NOMO-1 treated with DMSO at 0.1 percent for 48 hours (cell line): ENCODE results near the gene CUL2.

Experiments
- DNase-seq: peaks from one replicate; lab custom pipeline; 2025; ENCODE audit not compliant: unreplicated experiment; lab: John Stamatoyannopoulos, UW

CUL2 gene

DNA sequence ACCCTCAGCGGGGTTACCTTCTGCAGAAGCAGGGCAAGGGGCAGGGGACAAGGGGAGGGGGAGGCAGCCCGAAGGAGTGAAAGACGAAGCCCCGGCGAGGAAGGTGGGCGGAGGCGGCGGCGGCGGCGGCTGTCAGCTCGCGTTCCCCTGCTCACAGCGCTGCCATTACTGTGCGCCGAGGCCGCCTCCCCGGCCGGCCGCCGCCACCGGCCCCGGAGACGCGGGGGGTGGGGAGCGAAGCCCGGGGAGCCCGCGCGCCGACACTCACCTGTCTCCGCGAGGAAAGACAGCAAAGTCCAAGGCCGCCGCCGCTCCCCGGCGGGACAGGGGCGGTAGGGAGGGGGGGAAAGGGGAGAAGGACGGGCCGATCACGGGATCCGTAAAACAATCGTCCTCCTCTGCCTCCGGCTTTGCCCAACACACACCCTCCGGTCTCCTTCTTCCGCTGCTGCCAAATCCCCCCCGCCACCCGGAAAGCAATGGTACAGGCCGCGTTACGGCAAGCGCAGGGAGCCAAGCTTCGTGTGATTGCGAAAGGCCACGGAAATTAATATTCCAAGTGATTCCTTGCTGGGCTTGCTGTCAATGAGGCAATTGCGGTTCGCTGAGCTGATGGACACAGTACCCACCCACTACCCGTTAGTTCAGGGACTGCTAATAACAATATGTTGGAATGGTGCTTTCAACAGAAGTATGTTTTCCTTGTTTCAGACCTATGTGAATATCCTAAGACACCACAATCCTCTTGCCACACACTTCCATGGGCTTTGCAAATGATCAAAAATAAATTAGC lies at the start of gene CUL2:
TSS of gene CUL2 (minus strand) at position 180 of the 793 bp plus-strand sequence. CDS start 19,024 bp downstream, outside the sequence.
- peak; percentile 79 for DNase-seq

DNA sequence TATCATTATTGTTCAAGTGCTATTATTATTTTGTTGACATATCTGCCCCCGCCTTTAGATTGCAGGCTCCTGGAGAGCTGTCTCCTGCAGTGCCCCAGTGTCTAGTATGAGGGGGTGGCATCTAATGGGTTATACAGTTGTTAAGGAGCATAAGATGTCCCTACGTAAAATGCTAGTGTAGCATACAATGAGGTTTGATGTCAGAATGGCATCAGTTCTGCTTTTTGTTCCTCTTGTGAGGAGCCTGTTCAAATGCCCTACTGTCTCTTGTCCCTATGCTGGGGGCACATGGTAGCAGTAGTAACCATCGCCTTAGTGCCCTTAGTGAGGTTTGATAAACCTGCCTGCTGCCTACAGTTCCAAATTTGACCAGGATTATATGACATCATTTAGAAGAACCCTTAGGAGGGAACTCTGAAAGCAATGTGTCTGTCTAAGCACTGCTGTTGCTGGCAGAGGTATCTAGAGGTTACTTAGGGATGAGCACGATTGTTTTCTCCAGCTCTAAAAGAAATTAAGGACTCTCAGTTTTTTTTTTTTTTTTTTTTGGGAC lies 46.2 kb upstream of the CUL2 start:
- no peak for DNase-seq

DNA sequence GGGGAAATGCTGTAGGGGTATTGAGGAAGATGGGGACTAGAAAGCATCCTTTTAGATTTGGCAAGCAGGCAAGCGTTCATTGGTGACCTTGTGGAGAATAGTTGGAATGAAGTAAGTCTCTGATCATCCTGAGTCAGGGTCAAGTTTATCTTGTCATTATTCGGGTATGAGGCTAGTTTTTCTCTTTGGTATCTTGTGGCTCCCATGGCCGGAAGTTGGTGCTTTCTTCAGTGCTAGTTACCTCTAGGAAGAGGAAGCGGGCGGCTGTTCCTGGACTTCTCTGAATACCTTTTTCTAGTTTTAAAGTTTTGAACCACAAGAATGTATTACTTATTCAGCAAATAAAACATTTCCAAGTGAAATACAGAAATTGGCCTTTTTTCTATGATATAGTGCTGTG lies 45.7 kb upstream of the CUL2 start:
- DNase-seq, result no peak

DNA sequence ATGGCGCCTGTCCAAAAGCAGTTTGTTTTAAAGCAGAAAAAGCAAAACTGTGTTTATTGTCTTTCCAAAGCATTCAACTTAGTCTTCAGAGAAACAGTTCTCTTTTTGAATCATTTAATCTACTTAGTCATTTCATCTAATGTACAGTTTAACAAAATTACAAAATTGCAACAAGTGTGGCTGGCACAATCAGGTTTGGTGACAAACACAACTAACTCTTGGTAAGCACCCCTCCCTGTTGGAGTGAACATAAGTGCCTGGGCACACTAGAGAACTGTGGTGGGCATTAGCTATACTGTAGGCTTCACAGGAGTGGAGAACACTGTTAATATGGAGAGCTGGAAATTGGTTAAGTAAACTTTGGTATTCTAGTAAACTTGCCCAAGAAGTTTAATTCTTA lies 43.4 kb upstream of the CUL2 start:
- DNase-seq, result no peak

DNA sequence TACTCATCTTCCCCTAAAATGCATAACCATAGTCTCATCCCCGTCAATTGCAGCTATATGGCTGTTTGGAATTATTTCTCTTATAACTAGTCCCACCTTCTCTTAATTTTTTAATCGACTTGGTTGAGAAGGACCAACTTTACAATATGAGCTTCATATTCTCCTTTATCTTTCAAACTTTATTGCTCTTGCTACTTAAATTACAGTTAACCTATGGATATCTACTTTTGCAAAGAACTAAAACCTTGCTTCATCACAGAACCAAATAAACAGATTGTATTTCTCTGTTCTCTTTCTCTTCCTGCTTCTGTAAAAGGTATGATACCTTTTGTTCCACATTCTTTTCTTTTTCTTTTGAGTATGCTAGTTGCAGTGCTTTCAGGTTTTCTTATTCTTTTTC lies 42.6 kb upstream of the CUL2 start:
- no peak for DNase-seq

DNA sequence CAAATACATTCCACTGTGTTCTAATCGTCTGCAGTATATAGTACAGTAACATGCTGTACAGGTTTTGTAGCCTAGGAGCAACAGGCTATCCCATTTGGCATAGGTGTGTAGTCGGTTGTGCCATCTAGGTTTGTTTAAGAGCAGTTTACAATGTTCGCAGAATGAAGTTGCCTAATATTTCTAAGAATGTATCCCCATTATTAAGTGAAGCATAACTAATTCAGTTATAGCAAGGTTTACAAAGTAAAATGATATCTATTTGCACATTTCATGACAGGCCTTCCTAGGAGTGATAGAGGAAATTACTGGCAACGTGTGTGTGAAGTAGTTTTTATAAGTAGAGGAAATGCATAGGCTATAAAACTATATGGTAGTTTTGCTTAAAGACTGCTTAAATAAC lies 40.5 kb upstream of the CUL2 start:
- DNase-seq, result no peak

DNA sequence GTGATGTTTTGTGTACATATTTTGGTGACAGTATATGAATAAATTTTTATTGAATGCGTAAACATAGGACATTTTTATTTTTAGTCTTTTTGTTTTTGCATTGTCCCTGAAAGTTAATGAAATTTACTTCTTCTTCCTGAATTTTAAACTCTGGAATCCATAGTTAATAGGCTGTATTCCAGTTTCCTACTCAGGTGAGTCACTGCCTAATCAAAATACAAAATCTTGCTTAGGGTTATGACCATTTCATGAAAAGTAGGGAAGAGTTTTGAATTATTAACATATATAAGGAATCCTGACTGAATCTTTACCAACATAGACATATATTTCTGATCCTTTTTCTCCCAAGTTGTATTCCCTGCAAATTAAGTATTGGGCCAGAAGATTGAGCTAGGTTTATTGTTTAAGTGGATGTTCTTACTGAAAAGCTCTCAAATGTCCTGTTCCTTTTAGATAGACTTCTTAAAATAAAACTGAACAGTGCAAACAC lies 39.1 kb upstream of the CUL2 start:
- DNase-seq, result no peak

DNA sequence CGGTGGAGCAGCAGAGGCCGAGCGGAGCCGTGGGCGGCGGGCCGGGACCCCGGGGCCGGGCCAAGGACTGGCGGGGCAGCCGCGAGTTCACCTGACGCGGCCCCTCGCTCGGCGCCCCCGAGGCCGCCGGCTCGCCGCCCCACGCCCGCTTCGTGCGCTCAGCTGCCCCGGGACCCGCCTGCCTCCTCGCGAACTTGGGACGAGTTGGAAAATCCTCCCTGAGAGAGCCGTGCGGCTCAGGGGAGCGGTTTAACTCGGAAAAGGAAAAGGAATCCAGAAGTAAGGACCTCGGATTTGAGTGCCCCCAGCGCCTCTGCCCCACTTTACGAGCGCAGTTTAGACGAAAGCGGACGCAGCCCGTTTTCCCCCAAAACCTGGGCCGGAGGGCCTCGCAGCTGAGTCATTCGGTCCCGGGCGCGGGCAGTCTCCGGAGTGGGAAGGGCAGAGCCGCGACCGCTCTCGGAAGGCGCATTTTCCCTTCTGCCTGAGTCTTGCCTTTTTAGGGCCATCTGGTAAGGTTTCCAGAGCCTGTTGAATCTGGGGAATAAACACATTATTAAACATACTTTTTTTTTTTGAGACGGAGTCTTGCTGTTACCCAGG lies 37.2 kb upstream of the CUL2 start:
- no peak for DNase-seq

DNA sequence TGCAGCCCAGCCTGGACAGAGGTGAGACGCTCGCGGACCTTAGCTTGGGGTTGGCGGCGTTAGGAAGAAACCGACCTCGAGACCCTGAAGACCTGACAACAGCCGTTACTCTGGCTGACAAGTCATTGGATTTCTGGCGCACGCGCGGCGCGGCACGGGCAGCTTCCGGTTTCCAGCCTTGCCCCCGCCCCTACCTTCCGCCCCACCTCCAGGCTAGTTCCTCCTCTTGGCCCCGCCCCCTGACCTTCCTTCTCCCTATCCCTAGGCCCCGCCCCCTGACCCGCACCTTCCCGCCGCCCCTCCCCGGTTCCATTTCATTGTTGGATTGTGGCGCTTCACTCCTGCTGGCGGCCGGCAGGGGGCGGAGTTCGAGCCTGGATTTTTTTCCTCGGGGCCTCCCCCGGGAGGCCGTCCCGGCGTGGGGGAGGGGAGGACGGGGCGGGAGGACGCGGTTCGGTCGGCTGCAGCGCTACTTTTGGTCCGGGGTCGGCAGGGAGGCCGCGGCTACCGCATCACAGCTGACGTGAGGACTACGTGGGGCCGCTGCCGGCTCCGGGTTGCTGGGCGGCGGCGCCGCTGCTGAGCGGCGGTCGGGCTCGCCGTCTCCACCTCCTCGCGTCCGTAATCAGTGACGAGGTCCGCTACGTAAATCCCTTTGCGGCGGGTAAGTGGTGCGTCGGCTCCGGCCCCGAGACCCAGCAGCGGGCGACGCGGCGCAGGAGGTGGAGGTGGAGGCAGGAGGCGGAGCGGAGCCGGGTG lies 36.6 kb upstream of the CUL2 start, which contains the start of gene CREM:
TSS of gene CREM (plus strand) at position 317 of the 759 bp plus-strand sequence. CDS start 10,990 bp downstream, outside the sequence.
- peak; percentile 95 for DNase-seq

DNA sequence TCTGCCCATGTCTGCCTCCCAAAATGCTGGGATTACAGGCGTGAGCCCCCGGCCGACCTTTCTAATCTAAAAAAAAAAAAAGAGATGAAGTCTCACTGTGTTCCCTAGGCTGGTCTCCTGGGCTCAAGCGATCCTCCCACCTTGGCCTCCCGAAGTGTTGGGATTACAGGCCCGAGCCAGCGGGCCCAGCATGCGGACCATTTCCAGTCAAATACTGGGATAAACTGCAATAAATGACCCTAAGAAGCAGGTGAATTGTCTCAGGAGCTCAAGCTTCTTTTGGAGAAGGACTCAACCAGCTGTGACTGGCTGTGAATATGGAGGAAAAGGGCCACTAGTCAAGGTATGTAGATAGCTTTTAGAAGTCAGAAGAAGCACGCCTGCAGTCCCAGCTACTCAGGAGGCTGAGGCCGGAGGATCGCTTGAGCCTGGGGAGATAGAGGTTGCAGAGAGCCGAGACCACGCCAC lies 36.0 kb upstream of the CUL2 start:
- DNase-seq, result no peak

DNA sequence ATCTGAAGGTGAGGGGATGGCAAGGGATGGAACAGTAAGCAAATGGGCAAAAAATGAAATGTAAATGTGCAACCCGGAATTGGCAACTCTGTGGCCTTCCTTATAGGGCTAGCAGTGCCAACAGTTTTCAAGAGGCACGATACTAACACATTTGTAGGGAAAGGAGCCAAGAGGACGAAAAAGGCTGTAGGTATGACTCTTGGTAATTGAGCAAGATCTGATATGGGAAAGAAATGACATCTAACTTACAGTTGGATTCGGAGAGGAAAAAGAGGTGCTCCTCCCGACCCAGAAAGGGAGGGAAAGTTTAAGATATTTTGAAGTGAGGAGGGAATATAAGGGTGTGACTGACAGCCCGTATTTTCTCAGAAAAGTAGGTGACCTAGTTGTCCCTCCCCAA lies 34.4 kb upstream of the CUL2 start:
- no peak for DNase-seq

DNA sequence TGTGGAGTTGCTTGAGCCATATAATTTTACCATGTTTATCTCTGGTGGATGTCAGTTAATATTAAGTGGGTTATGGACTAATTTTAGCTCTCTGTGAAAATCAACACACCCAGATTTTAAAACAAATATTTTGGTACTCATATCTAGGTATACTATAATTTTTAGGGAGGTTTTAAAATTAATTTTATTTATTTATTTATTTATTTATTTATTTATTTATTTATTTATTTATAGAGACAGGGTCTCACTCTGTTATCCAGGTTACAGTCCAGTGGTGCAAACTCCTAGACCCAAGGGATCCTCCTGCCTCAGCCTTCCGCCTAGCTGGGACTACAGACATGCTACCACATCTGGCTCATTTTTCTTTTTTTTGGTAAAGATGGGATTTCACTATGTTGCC lies 29.2 kb upstream of the CUL2 start:
- DNase-seq, result no peak

DNA sequence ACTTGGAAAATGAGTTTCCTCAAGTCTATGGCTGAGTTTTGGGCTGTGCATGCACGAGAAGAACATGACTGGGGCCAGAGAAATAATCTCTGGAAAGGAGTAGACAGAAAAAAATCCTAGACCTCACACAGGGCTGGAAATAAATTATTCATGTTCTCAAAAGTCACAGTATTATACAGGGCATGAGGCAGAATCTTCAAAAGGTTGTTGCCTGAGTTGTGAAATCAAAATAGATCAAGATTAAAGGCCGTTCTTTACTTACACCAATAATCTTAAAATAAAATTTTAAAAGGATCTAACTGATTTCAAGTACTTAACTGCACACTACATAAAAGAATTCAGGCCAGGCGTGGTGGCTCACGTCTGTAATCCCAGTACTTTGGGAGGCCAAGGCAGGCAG lies 22.4 kb upstream of the CUL2 start:
- DNase-seq, result no peak

DNA sequence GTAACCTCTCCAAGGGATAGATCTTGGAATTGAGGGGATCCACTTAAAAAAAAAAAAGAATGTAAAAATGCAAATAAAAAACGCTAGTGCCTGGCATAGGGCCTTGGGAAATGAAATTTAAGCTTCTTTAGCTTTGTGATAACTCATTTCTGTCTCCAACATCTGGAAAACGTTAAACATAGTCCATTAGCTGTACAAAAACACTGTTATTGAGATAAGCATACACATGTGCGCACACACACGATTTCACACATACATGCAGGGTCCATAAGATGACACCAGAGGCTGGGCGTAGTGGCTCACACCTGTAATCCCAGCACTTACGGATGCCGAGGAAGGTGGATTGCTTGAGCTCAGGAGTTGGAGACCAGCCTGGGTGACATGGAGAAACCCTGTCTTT lies 13.7 kb upstream of the CUL2 start:
- DNase-seq, result no peak

DNA sequence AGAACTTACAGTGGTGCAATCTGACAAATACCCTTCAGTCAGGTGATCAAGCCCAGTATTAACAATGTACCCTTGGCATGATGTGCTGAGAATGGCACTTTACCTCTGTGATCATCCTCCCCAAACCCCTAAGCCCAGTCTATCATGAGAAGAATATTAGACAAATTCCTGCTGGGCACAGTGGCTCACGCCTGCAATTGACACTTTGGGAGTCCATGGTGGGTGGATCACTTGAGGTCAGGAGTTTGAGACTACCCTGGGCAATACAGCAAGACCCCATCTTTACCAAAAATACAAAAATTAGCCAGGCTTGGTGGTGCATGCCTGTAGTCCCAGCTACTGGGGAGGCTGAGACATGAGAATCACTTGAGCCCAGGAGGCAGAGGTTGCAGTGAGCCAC lies 7.4 kb upstream of the CUL2 start:
- no peak for DNase-seq

DNA sequence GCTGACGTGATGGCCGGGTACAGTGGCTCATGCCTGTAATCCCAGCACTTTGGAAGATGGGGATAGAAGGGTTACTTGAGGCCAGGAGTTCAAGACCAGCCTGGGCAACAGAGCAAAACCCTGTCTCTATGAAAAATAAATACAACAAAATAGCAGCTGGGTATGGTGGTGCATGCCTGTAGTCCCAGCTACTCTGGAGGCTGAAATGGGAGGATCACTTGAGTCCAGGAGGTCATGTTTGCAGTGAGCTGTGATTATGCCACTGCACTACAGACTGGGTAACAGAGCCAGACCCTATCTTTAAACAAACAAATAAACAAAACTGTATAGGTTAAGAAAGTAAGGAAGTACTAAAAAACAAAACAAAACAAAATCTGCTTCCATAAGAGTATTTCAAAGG lies 6.2 kb upstream of the CUL2 start:
- no peak for DNase-seq

DNA sequence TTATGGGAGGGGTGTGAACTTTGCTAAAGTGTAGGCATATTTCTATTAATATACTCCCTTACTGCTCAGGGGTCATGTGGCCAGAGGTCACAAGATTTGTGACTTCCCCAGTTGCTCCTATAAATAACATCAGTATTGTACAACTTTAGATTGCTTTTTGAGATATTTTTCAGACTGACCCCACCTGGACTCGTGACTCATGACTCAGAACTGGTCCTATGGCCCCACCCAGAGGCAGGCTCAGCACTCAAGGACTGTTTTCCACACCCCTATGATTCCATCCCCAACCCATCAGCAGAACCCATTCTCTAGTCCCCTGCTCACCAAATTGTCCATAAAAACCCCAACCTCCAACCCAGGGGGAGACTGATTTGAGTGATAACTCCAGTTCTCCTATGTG lies 2.7 kb upstream of the CUL2 start:
- peak; percentile 25 for DNase-seq

DNA sequence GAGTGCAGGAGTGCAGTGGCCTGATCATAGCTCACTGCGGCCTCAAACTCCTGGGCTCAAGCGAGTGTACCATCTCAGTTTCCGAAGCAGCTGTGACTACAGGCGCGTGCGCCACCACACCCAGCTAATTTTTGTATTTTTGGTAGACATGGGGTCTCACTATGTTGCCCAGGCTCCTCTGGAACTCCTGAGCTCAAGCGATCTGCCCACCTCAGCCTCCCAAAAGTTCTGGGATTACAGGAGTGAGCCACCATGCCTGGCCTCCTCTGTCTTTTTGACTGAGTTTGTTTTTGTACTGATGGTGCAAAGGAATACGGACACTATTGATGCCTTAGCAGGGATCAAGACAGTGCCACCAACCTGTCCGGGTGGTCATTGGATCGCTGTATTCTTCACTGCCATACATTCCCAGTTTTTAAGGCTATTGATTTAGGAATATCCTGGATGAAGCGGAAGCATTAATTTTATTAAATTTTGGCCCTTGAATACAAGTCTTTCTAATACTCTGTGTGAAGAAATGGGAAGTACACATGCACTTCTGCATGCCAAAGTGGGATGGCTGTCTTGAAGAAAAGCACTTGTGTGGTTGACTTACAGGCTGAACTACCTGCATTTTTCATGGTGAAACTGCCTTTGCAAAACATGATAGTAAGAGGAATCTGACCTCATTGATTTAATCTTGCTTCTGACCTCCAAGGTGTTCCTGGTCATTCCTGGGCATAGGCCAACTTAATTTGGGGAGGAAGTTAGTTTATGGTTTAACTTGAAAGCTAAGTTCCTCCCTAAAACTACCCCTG lies 2.1 kb upstream of the CUL2 start:
- DNase-seq, result no peak

DNA sequence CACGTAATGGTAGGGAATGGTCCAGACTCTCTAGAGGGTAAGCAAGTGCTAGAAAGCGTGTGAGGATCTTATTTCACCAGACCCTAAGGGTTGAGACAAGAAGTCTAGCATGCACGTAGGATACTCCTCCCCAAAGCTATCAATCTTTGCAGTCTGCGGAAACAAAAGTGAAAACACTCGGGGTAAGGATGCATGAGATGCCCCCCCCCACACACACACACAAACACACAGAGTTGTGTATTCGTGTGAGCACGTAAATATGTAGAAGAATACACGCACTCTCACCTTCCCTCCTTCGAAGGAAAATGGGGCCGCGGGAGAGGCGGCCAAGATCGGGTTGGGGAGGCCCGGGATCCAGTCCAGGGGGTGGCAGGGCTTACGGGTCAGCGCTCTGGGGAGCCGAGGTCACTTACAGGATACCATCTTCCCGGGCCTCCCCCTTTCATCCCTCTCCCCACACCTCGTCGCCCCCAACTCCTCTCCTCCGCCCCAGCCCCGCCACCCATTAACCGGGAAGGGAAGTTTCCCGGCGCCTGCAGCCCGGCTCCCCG lies 455 bp downstream of the CUL2 start:
- DNase-seq, result peak; percentile 17

DNA sequence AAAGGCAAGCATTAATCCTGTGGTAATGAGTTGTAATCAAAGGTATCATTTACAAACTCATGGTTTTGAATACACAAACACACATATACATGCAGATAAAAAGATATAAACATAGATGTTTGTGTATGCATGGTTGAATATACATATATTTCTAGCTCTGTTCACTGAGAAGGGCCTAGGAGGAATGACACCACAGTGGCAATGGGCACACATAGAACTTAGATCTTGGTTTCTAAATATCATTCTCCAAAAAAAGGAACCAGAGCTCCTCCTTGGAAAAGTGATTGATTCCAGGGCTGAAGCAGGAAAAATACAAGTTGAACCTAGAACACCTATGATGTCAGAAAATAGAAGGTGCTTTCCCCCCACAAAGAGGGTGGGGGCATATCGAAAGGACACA lies 6.9 kb downstream of the CUL2 start:
- no peak for DNase-seq
